SHP77 treated with DMSO at 0.1 percent for 48 hours (cell line): ENCODE data around the gene UROD.
"Not testable (repeated sequence)": the region's sequence is repeated elsewhere in the genome, so short reads cannot be mapped to it uniquely, and the experiment has no call there.

ENCODE experiments used
- DNase-seq: peaks from one replicate; lab custom pipeline; 2025; lab: John Stamatoyannopoulos, UW

The UROD gene

DNA sequence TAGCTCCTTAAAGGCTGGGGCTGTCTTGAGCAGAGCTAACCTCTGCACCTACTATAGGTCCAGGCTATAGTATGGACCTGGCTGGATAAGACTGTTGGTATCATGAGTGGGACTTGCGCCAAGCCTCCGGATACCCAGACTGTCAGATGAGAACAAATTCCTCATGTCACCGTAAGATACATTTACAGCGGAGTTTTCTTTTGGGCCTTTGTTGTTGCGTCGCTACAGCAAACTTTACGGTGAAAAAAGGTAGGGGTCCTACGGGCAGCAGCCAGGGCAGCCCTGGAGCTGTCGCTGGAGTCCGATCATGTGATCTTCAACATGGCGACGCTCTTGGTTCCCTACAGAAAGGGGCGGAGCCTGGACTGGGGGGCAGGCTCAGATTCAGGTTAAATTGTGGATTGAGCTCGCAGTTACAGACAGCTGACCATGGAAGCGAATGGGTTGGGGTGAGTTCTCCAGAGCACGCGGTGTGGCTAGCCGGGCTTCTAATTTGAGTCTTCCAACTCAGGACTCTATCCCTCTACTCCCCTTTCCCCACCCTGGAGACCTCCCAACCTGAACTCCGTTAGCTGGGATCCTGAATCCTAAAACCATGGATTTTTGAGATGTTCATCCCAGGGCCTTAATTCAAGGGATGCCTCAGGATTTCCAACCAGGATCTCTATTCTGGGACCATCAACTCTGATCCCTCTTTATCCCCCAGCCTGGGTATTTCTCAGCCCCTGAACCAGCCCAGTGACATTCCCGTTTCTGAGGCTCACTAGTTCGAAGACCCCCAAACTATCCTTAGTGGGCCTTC, at the start of gene UROD:
TSS of gene UROD (plus strand) at position 418 of the 802 bp plus-strand sequence. CDS start at position 430, 12 bp downstream.
- DNase-seq, result peak; percentile 94

GRCh38 chr1:44962729-44963128, 49.3 kb upstream of the UROD start:
- DNase-seq, result peak; percentile 82

- no peak for DNase-seq
Observed at GRCh38 chr1:44964396-44964795, 47.7 kb upstream of the UROD start.

GRCh38 chr1:44970317-44970716, 41.7 kb upstream of the UROD start:
- DNase-seq, result no peak

DNA sequence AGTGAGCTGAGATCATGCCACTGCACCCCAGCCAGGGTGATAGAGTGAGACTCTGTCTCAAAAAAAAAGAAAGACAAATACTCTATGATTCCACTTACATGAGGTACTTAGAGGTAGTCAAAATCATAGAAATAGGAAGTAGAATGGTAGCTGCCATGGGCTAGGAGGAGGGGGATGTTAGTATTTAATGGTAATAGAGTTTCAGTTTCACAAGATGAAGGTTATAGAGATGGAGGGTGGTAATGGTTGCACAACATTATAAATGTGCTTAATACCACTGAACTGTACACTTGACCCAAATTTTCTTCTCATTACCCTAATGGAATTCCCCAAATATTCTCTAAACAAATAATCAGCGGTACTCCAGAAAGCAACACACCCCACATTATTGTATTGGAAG, 38.4 kb upstream of the UROD start:
- DNase-seq, result no peak

DNA sequence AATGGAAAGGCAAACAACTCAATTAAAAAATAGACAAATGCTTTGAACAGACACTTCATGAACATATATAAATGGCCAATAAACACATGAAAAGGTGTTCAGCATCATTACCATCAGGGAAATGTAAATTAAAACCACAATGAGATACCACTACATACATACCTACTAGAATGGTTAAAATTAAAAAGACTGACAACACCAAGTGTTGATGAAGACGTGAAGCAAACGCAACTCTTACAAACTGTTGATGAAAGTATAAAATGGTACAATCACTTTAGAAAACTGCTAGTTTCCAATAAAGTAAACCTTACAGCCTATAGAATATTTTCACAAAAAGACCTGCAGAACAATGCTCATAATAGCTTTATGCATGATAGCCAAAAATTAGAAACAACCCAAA, 35.8 kb upstream of the UROD start:
- no peak for DNase-seq

DNA sequence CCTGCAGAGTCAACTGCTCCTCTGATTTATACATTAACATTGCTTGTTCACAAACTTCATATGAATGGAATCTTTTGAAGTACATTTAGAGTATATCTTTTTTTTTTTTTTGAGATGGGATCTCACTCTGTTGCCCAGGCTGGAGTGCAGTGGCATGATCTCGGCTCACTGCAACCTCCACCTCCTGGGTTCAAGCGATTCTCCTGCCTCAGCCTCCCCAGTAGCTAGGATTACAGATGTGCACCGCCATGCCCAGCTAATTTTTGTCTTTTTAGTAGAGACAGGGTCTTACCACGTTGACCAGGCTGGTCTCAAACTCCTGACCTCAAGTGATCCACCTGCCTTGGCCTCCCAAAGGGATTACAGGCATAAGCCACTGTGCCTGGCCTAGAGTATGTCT, 34.7 kb upstream of the UROD start:
- DNase-seq, result not testable (repeated sequence)

DNA sequence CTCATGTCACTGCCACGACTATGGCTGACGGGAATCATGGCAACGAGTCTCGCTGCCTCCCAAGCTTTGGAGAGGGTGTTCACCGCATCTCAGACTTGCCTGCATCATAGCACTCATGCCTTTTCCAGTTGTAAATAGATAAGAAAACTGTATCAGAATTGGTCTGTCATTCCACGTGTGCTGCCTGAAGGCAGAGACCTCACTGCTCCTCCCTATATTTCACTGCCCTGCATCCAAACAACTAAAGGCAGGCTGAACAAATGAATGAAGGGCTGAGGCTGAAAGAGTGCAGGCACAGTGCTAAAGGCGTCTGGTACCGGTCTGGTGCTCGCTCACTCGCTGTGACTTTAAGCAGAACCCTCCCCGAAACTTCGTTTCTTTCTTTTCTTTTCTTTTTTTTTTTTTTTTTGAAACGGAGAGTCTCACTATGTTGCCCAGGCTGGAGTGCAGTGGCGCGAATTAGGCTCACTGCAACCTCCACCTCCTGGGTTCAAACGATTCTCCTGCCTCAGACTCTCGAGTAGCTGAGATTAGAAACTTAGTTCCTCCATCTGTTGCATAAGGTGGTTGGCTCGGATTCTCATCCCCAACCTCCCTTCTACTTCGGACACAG, 26.2 kb upstream of the UROD start:
- DNase-seq, result no peak

DNA sequence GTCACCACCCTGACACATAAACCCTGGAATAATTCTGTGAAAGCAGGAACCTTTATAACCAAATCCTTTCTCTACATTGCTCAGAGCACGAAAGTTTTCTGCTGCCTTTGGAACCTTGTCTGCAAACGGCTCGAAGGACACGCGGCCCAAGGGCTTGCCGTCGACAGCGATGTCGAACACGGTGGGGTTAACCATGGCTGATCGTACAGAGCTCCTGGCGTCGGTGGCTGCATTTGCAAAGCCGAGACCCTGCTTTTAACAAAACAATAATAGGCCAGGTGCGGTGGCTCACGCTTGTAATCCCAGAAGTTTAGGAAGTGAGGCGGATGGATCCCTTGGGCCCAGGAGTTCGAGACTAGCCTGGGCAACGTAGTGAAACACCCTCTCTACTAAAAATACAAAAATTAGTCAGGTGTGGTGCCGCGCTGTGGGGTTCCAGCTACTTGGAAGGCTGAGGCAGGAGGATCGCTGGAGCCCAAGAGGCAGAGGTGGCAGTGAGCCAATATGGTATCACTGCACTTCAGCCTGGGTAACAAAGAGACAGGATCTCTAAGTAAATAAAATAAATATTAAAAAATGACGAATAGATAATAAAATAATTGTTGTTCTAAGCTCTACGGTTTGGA, 23.4 kb upstream of the UROD start:
- DNase-seq, result no peak

DNA sequence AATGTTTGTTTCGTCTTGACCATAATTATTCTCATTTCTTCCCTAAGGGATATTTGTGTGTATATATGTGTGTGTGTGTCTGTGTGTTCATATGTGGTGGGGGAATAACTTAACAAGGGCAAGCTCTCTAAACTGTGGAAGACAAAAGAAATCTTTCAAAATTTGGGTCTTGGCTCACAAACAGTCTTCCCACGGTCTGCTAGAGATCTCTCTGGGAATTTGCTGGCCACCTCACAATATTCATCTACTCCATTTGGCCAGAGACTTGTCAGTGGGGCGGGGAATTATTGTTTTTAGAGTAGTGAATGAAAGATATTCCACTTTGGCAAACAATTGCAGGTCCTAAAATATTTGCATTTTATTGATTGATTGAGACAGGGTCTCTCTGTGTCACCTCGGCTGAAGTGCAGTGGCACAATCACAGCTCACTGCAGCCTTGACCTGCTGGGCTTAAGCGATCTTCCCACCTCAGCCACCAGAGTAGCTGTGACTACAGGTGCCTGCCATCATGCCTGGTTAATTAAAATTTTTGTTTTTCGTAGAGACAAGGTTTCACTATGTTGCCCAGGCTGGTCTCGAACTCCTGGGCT, 17.6 kb upstream of the UROD start:
- no peak for DNase-seq

DNA sequence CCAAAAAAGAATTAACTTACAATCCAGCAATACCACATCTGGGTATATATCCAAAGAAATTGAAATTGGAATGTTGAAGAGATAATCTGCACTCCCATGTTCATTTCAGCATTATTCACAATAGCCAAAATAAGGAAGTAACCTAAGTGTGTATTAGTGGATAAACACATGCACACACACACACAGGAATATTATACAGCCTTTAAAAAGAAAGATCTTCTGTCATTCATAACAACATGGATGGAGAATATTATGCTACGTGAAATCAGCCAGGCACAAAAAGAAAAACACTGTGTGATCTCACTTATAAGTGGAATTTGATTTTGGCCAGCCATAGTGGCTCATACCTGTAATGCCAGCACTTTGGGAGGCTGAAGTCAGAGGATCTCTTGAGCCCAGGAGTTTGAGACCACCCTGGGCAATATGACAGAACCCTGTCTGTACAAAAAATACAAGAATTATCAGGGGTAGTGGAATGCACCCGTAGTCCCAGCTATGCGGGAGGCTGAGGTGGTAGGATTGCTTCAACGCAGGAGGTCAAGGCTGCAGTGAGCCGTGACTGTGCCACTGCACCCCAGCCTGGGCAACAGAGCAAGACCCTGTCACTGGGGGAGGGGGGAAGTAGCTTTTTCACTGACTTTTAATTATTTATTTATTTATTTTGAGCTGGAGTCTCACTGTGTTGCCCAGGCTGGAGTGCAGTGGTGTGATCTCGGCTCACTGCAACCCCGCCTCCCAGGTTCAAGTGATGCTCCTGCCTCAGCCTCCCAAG, 16.4 kb upstream of the UROD start:
- DNase-seq, result no peak

GRCh38 chr1:44999232-44999631, 12.8 kb upstream of the UROD start:
- DNase-seq, result no peak

GRCh38 chr1:45001011-45001481, 11.0 kb upstream of the UROD start:
- DNase-seq, result no peak

- not testable (repeated sequence) for DNase-seq
Observed at GRCh38 chr1:45001576-45001975, 10.5 kb upstream of the UROD start.

GRCh38 chr1:45002650-45003645, 9.1 kb upstream of the UROD start:
- no peak for DNase-seq

GRCh38 chr1:45003741-45004140, 8.3 kb upstream of the UROD start:
- DNase-seq, result no peak

GRCh38 chr1:45004281-45004920, 7.7 kb upstream of the UROD start:
- DNase-seq, result no peak

DNA sequence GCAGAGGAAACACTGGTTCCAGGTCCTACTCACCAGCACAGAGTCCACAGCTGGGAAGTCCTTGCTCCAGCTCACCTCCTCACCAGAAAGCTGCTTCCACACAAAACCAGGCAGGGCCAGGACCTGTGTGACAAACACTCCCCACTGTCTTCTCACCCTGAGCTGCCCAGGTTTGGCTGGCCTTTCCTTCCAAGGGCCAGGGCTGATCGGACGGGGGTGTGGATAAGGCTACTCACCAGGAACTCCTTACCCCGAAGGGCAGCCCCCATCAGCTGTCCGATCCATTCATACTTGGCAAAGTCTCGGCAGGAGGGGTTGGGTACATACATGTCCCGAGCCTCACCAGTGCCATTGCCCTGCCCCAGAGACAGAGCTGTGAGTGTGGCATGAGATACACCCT, 6.3 kb upstream of the UROD start:
- DNase-seq, result no peak

- DNase-seq, result no peak
Observed at GRCh38 chr1:45007311-45007710, 4.7 kb upstream of the UROD start.

DNA sequence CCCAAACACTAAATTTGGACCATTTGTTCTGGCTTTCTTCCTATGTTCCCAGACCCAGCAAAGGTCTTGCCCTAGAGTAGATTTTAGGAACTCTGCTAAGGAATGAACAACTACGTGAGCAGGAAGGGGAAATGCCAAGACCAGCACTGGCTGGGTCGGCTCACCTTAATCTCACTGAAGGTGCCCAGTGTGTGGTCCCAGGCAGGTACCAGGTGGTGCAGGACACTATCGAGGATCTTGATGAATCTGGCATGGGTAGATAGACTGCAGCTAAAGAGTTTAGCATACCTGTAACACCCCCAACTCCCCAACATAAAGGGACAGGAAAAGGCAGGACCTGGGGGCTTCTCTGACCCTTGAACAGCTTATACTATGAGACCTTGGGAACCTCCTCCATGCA, 4.0 kb upstream of the UROD start:
- DNase-seq, result no peak
